GDM1 (cell line): ENCODE measurements around the gene SRR.

ENCODE experiments used
- DNase-seq: peaks from one replicate; lab custom pipeline; 2025; lab: John Stamatoyannopoulos, UW

The SRR gene

GRCh38 chr17:2372180-2372579 lies 68.4 kb downstream of the SRR start:
- no peak for DNase-seq

DNA sequence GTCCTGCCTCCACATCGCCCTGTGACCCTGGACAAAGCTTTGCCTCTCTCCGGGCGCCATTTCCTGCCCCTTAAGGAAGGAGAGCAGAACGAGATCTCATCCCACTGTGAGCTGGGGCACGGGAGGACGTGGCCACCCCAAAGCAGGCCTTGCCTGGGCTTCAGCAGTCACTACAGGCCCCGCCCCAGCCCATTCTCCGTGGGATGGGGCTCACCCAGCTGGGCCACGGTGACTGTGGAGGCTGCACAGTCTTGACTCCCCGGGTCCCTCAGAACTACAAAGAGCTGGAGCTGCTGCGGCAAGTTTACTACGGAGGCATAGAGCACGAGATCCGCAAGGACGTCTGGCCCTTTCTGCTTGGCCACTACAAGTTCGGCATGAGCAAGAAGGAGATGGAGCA lies 68.9 kb downstream of the SRR start:
- DNase-seq, result no peak

DNA sequence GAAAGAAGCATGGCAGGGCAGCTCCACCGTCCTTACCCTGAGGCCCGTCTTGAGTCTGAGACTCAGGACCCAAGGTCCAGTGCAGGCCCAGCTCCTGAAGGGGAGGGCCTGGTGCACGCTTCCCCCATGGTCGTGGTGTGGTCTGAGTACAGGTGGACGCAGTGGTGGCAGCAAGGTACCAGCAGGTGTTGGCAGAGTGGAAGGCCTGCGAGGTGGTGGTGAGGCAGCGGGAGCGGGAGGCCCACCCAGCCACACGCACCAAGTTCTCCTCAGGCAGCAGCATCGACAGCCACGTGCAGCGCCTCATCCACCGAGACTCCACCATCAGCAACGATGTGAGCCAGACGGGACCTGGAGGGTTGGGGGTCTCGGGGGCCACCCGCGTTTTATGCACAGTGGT lies 69.4 kb downstream of the SRR start:
- no peak for DNase-seq
